Bronchial epithelial cell (primary cell): Measurements from ENCODE around the gene CUL2. TPM values are rescaled to one million over a fixed set of nuclear protein-coding genes. Genes with fewer than 3 reads are reported as not detected.
A peak's percentile ranks its signal among the peaks of the same experiment; 100 is the strongest.

Experiments used
- DNase-seq: peaks from one replicate; pipeline ENCODE4 v3.0.0-alpha.2; 2010; ENCODE audit warnings: low read depth
- FAIRE-seq: peaks from 2 replicates; lab custom pipeline; 2011; peaks lifted over from hg19 to GRCh38; lab: Jason Lieb, UNC
- H3K27me3 ChIP-seq: 2 replicates; pipeline ENCODE4 v1.5.1; 2011; ENCODE audit warnings: low read length; ENCODE audit not compliant: control insufficient read depth, insufficient read depth
- H3K36me3 ChIP-seq: 2 replicates; pipeline ENCODE4 v1.5.1; 2011; ENCODE audit warnings: low read length; ENCODE audit not compliant: control insufficient read depth, insufficient read depth
- H3K4me3 ChIP-seq: 2 replicates; pipeline ENCODE4 v1.5.1; 2011; ENCODE audit warnings: mild to moderate bottlenecking, low read depth, low read length, control low read depth
- total RNA-seq: library from RNA; depleted of rRNA; stranded (reverse); fragments of >200 nt; gene quantifications from 2 replicates; pipeline ENCODE4 v1.2.1, GENCODE V29; 2014
- TF ChIP-seq, protein P1 (sequence below): IDR thresholded peaks from 2 replicates; pipeline ENCODE4 v1.5.1; 2011; ENCODE audit warnings: mild to moderate bottlenecking, moderate library complexity, low read length, control low read depth, inconsistent platforms; ENCODE audit not compliant: insufficient read depth, severe bottlenecking

CUL2 gene
- total RNA-seq, 1 donor from 2014 or later: 21.3 TPM

DNA sequence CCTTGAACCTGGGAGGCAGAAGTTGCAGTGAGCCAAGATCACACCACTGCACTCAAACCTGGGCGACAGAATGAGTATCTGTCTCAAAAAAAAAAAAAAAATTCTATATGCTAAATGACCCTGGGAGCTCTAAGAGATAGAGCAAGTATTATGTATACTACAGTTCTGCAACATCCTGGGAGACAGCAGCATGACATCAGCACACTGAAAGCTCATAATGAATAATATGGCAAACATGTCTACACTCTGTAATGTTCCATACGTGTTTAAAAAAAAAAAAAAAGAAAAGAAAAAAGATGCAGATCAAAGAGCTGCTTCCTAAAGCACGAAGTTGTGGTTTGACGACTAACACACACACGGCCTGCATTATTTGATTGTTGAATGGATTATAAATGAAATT, 72.5 kb downstream of the CUL2 start:
- no peak for FAIRE-seq
- peak; percentile 79 for DNase-seq
- TF ChIP-seq, protein P1, sequence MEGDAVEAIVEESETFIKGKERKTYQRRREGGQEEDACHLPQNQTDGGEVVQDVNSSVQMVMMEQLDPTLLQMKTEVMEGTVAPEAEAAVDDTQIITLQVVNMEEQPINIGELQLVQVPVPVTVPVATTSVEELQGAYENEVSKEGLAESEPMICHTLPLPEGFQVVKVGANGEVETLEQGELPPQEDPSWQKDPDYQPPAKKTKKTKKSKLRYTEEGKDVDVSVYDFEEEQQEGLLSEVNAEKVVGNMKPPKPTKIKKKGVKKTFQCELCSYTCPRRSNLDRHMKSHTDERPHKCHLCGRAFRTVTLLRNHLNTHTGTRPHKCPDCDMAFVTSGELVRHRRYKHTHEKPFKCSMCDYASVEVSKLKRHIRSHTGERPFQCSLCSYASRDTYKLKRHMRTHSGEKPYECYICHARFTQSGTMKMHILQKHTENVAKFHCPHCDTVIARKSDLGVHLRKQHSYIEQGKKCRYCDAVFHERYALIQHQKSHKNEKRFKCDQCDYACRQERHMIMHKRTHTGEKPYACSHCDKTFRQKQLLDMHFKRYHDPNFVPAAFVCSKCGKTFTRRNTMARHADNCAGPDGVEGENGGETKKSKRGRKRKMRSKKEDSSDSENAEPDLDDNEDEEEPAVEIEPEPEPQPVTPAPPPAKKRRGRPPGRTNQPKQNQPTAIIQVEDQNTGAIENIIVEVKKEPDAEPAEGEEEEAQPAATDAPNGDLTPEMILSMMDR: no peak
- Histone ChIP-seq H3K4me3 (no peak overlapping the region), H3K27me3 (no peaks in the 10 kb centered on the region), H3K36me3 (peaks cover 1% of the 10 kb centered on the region)

DNA sequence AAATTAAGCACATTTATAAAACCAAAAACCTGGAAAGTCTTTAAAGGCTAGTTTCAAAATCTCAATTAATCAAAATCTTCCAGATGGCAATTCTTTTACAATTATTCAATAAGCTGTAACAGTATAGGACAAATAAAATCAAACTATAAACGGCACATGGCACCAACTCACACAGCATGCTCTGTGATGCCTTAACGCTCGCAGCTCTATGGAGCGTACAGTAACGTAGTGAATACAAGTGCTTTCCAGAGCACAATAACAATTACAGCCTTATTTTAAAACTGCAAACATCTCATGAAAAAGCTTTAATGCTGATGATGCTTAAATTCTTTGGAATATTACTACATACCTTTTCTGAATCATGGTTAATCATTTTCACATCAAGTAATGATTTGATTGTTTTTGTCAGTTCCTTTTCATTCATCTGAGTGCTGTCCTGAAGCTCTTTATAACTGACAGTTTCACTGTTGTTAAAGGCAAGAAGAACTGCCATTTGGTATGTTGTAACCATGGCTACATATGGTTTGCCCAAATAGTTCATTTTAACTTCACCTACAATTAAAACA, 74.2 kb downstream of the CUL2 start:
- FAIRE-seq (no peak), DNase-seq (peak; percentile 56)
- TF ChIP-seq, protein P1: no peak
- Histone ChIP-seq H3K27me3 (no peaks in the 10 kb centered on the region), H3K4me3 (no peak overlapping the region), H3K36me3 (peaks cover 1% of the 10 kb centered on the region)

DNA sequence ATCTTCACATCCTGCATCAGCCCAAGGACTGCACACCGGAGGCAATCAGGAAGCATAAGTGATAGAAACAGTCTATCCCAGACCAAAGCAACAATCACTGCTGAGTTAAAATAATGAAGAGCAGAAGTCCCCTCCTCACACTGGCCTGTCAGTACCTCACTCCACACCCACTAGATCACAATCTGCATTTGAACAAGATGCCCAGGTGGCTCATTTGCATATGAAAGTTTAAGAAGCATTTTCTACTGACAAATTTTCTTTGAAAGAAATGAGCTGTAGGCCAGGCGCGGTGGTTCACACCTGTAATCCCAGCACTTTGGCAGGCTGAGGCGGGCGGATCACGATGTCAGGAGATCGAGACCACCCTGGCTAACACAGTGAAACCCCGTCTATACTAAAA, 77.4 kb downstream of the CUL2 start:
- no peak for FAIRE-seq

DNA sequence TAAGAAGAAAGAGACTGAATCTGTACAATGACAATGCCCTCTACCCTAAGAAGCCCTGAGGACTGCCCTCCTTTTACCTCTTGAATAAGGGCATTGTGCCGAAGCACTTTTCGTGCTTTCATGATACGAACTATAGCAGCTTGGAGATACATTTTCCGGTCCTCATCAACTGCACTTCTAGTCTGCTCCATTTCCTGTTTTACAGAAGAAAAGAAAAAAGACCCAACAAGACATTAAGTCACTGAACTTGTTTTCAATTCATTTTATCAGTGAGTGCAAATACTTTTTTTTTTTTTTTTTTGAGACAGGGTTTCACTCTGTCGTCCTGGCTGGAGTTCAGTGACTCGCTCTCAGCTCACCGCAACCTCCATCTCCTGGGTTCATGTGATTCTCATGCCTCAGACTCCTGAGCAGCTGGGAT, 78.4 kb downstream of the CUL2 start:
- H3K4me3 ChIP-seq: no peak overlapping the region
- FAIRE-seq (no peak), DNase-seq (peak; percentile 67)
- H3K27me3 ChIP-seq: no peaks in the 10 kb centered on the region
- TF ChIP-seq, protein P1: no peak
- H3K36me3 ChIP-seq: peaks cover 3% of the 10 kb centered on the region

More for the DNA sequence above, 77.4 kb downstream of the CUL2 start:
- TF ChIP-seq, protein P1: no peak
- H3K36me3 ChIP-seq: peaks cover 3% of the 10 kb centered on the region
- no peaks in the 10 kb centered on the region for H3K27me3 ChIP-seq
- no peak for DNase-seq
- H3K4me3 ChIP-seq: no peak overlapping the region

GRCh38 chr10:35007858-35008301, 82.3 kb downstream of the CUL2 start:
- no peaks in the 10 kb centered on the region for H3K27me3 ChIP-seq
- FAIRE-seq (no peak), DNase-seq (no peak)
- TF ChIP-seq, protein P1: no peak
- H3K4me3 ChIP-seq: no peak overlapping the region
- peaks cover 3% of the 10 kb centered on the region for H3K36me3 ChIP-seq

DNA sequence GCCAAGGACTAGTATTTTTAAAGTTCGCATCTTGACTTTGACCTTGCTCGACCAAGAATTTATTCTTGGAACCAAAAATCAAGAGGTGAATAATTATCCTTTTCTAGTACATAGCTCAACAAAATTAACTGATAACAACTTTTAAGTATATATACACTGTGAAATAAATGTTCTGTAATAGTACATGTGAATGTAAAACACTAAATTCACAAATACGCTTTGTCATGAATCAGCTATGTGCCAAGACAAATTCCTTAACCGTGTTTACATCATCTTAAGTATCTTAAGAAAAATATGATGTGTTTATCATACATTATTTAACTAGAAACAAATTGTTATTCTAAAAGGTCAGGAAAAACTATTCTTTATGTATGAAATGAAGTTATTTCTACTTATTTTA, 83.3 kb downstream of the CUL2 start:
- H3K36me3 ChIP-seq: peaks cover 3% of the 10 kb centered on the region
- DNase-seq (peak; percentile 67), FAIRE-seq (no peak)
- no peak overlapping the region for H3K4me3 ChIP-seq
- TF ChIP-seq, protein P1: no peak
- no peaks in the 10 kb centered on the region for H3K27me3 ChIP-seq
